CD4-positive, CD25-positive, alpha-beta regulatory T cell (primary cell): ENCODE results near the gene XAGE5. TPM values are rescaled to one million over a fixed set of nuclear protein-coding genes. Genes with fewer than 3 reads are reported as not detected.
"Not testable (repeated sequence)": the region's sequence is repeated elsewhere in the genome, so short reads cannot be mapped to it uniquely, and the experiment has no call there.

ENCODE experiments used
- ATAC-seq, 2 donors: fragments of 150-1000 bp; cut with Tn5 transposase; one replicate each; pipeline ENCODE4 v1.10.0; 2021; ENCODE audit warnings: low read depth in 2 of 2, moderate number of reproducible peaks in 2 of 2, moderate library complexity in 1 of 2
- DNase-seq, 3 donors: peaks; one replicate each; pipeline versions ENCODE4 v3.0.0 to v3.0.0-alpha.2; 2012 to 2022; ENCODE audit warnings: mixed read lengths in 1 of 3
- H3K27ac ChIP-seq: one replicate; pipeline ENCODE4 v1.7.0; 2013; ENCODE audit warnings: mild to moderate bottlenecking, low read length; ENCODE audit not compliant: insufficient read depth, poor library complexity, severe bottlenecking
- H3K27me3 ChIP-seq: one replicate; pipeline ENCODE4 v1.7.0; 2013; ENCODE audit warnings: low read length; ENCODE audit not compliant: control insufficient read depth, insufficient read depth
- H3K36me3 ChIP-seq: one replicate; pipeline ENCODE4 v1.7.0; 2013; ENCODE audit warnings: mild to moderate bottlenecking, low read length, moderate library complexity; ENCODE audit not compliant: control insufficient read depth, insufficient read depth
- H3K4me1 ChIP-seq: 2 replicates; pipeline ENCODE4 v1.7.0; 2013; ENCODE audit warnings: mild to moderate bottlenecking, low read length; ENCODE audit not compliant: insufficient read depth, control insufficient read depth, poor library complexity, severe bottlenecking
- H3K4me3 ChIP-seq: one replicate; pipeline ENCODE4 v1.7.0; 2013; ENCODE audit warnings: low read depth, mild to moderate bottlenecking, low read length, moderate library complexity
- H3K9me3 ChIP-seq, 2 experiments: 1 replicate in 1 of 2; 2 replicates in 1 of 2; pipeline ENCODE4 v1.7.0; 2013; ENCODE audit warnings: low read length in 2 of 2, mild to moderate bottlenecking in 1 of 2, moderate library complexity in 1 of 2; ENCODE audit not compliant: control insufficient read depth in 2 of 2
- H3K27ac Mint-ChIP-seq, 3 donors: one replicate each; pipeline ENCODE4 v1.8.0; 2020 to 2022; ENCODE audit warnings: mild to moderate bottlenecking in 3 of 3, mixed read lengths in 3 of 3, moderate library complexity in 2 of 3
- H3K27me3 Mint-ChIP-seq: one replicate; pipeline ENCODE4 v1.8.0; 2022; ENCODE audit warnings: mild to moderate bottlenecking, mixed read lengths
- H3K36me3 Mint-ChIP-seq: one replicate; pipeline ENCODE4 v1.8.0; 2020; ENCODE audit warnings: mixed read lengths
- H3K4me1 Mint-ChIP-seq, 4 donors: one replicate each; pipeline ENCODE4 v1.8.0; 2020 to 2022; ENCODE audit warnings: mixed read lengths in 4 of 4, mild to moderate bottlenecking in 1 of 4
- H3K4me3 Mint-ChIP-seq, 4 donors: one replicate each; pipeline ENCODE4 v1.8.0; 2020 to 2022; ENCODE audit warnings: mild to moderate bottlenecking in 4 of 4, mixed read lengths in 4 of 4, moderate library complexity in 3 of 4
- H3K9me3 Mint-ChIP-seq, 7 donors: one replicate each; pipeline ENCODE4 v1.8.0; 2020 to 2022; ENCODE audit warnings: mixed read lengths in 7 of 7, mild to moderate bottlenecking in 3 of 7, moderate library complexity in 2 of 7
- polyA plus RNA-seq, 4 donors: library from polyadenylated mRNA; unstranded; fragments of 300-500 nt; fragmentation: Illumina TruSeq; gene quantifications; one replicate each; pipeline ENCODE4 v1.2.3, GENCODE V29; 2021
- total RNA-seq: library from RNA; stranded (reverse); gene quantifications from one replicate; pipeline ENCODE4 v1.2.3, GENCODE V29; 2022

XAGE5 gene
- total and polyA plus RNA-seq, 5 donors from 2014 or later, result not detected

- Histone ChIP-seq H3K27ac (no peak overlapping the region), H3K4me3 (no peak overlapping the region), H3K4me1 (no peaks in the 10 kb centered on the region), H3K9me3 (no peaks in the 10 kb centered on the region), H3K36me3 (no peaks in the 10 kb centered on the region), H3K27me3 (no peaks in the 10 kb centered on the region)
- Mint-ChIP-seq H3K27me3 (no peaks in the 10 kb centered on the region), H3K36me3 (no peaks in the 10 kb centered on the region), H3K4me3 (no peak overlapping the region), H3K9me3 (peaks cover 0 to 2% (median 0%) of the 10 kb centered on the region in 7 donors), H3K4me1 (no peaks in the 10 kb centered on the region), H3K27ac (no peak overlapping the region)
- DNase-seq, result no peak
- no peak for ATAC-seq
Measured at GRCh38 chrX:52830551-52830950, 19.5 kb downstream of the XAGE5 start.

DNA sequence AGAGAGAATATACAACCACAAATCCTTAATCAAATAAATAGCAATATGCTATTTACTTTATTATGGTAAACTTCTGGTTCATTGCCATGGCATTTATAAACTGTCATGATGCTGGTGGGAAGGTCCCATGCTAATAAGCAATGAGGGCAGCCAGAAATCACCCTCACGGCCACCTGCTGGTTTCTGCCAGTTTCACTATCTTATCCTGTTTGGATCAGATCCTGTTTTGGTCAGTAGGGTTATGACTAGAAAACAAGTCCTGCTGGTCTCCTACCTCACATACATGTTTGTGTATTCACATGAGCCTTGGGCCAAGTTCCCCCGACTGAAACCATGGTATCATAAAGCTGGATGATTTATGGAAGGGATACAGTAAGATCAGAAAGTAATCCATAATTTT lies 28.1 kb downstream of the XAGE5 start:
- peaks cover 4% of the 10 kb centered on the region for H3K27me3 Mint-ChIP-seq
- DNase-seq, result no peak
- Histone ChIP-seq H3K27me3 (no peaks in the 10 kb centered on the region), H3K36me3 (no peaks in the 10 kb centered on the region), H3K4me1 (no peaks in the 10 kb centered on the region), H3K4me3 (no peak overlapping the region), H3K27ac (no peak overlapping the region), H3K9me3 (no peaks in the 10 kb centered on the region)
- H3K27ac Mint-ChIP-seq, result no peak overlapping the region
- no peak for ATAC-seq
- no peaks in the 10 kb centered on the region for H3K36me3 Mint-ChIP-seq
- no peaks in the 10 kb centered on the region for H3K4me1 Mint-ChIP-seq
- no peak overlapping the region for H3K4me3 Mint-ChIP-seq
- peaks cover 0 to 1% (median 0%) of the 10 kb centered on the region in 7 donors for H3K9me3 Mint-ChIP-seq

DNA sequence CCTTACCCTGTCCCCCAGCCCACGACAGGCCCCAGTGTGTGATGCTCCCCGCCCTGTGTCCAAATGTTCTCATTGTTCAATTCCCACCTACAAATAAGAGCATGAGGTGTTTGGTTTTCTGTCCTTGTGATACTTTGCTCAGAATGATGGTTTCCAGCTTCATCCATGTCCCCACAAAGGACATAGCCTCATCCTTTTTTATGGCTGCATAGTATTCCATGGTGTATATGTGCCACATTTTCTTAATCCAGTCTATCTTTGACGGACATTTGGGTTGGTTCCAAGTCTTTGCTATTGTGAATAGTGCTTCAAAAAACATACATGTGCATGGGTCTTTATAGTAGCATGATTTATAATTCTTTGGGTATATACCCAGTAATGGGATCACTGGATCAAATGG lies 32.5 kb downstream of the XAGE5 start:
- H3K27me3 Mint-ChIP-seq, H3K9me3 ChIP-seq, H3K4me3 ChIP-seq, H3K9me3 Mint-ChIP-seq, H3K27ac ChIP-seq, H3K4me1 Mint-ChIP-seq, DNase-seq, H3K36me3 Mint-ChIP-seq, H3K27me3 ChIP-seq, ATAC-seq, H3K4me3 Mint-ChIP-seq, H3K36me3 ChIP-seq, H3K27ac Mint-ChIP-seq, H3K4me1 ChIP-seq: not testable (repeated sequence)

DNA sequence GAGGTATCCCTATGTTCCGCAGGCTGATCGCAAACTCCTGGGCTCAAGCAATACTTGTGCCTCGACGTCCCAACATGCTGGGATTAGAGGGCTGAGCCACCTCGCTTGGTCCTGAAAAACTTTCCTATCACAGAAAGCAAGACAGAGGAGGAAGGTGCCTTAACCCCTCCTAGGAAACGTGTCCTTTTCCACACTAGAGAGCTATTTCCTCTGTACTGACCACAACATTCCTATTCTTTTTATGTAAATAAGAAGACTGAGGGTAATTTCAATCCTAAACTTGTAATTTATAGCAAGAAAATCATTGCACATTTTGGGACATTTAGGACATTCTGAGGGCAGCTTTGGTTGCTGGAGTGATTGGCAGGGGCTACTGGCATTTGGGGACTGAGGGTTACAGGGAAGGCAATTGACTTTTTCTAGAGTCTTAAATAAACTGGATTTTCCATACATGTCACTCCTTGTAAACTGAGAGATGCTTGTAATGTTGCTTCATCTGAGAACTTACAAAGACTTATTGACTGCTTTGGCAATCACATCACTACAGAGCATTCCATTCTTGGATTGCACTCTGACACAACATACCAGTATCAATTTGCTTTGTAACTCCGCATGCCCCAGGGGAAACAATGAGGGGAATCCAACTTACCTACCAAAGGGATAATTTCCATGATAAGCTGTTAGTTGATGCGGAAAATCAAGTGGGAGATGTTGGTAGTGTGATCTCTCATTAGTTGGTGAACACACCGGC lies 41.2 kb downstream of the XAGE5 start:
- Histone ChIP-seq H3K27ac (no peak overlapping the region), H3K4me3 (no peak overlapping the region), H3K9me3 (no peaks in the 10 kb centered on the region), H3K4me1 (no peaks in the 10 kb centered on the region), H3K27me3 (no peaks in the 10 kb centered on the region), H3K36me3 (no peaks in the 10 kb centered on the region)
- no peak overlapping the region for H3K27ac Mint-ChIP-seq
- no peaks in the 10 kb centered on the region for H3K36me3 Mint-ChIP-seq
- peaks cover 0 to 3% (median 0%) of the 10 kb centered on the region in 7 donors for H3K9me3 Mint-ChIP-seq
- H3K4me1 Mint-ChIP-seq, result no peaks in the 10 kb centered on the region
- peaks cover 13% of the 10 kb centered on the region for H3K27me3 Mint-ChIP-seq
- ATAC-seq (no peak), DNase-seq (no peak)
- H3K4me3 Mint-ChIP-seq, result no peak overlapping the region

GRCh38 chrX:52856991-52857525 lies 46.0 kb downstream of the XAGE5 start:
- ATAC-seq, result not testable (repeated sequence)

GRCh38 chrX:52865343-52865998 lies 54.4 kb downstream of the XAGE5 start:
- DNase-seq (no peak), ATAC-seq (no peak)
- Histone ChIP-seq H3K4me1 (no peaks in the 10 kb centered on the region), H3K27me3 (no peaks in the 10 kb centered on the region), H3K9me3 (no peaks in the 10 kb centered on the region), H3K36me3 (no peaks in the 10 kb centered on the region), H3K27ac (no peak overlapping the region), H3K4me3 (no peak overlapping the region)
- Mint-ChIP-seq H3K4me3 (no peak overlapping the region), H3K4me1 (no peaks in the 10 kb centered on the region), H3K27me3 (peaks cover 4% of the 10 kb centered on the region), H3K9me3 (peaks cover 0 to 4% (median 0%) of the 10 kb centered on the region in 7 donors), H3K36me3 (no peaks in the 10 kb centered on the region), H3K27ac (no peak overlapping the region)

More at GRCh38 chrX:52856991-52857525, 46.0 kb downstream of the XAGE5 start:
- H3K27ac Mint-ChIP-seq, H3K4me3 ChIP-seq, H3K9me3 Mint-ChIP-seq, H3K27ac ChIP-seq, H3K27me3 ChIP-seq, H3K4me1 Mint-ChIP-seq, H3K36me3 Mint-ChIP-seq, H3K27me3 Mint-ChIP-seq, H3K9me3 ChIP-seq, DNase-seq, H3K4me3 Mint-ChIP-seq, H3K36me3 ChIP-seq, H3K4me1 ChIP-seq: not testable (repeated sequence)
